GM21619 (cell line): Measurements from ENCODE around the gene TCHP.
"Not testable (repeated sequence)": the region's sequence is repeated elsewhere in the genome, so short reads cannot be mapped to it uniquely, and the experiment has no call there.

Experiments
- ATAC-seq: cut with Tn5 transposase; IDR thresholded peaks from one replicate; pipeline ENCODE4 v1.9.1; 2021; ENCODE audit not compliant: unreplicated experiment

Gene TCHP

DNA sequence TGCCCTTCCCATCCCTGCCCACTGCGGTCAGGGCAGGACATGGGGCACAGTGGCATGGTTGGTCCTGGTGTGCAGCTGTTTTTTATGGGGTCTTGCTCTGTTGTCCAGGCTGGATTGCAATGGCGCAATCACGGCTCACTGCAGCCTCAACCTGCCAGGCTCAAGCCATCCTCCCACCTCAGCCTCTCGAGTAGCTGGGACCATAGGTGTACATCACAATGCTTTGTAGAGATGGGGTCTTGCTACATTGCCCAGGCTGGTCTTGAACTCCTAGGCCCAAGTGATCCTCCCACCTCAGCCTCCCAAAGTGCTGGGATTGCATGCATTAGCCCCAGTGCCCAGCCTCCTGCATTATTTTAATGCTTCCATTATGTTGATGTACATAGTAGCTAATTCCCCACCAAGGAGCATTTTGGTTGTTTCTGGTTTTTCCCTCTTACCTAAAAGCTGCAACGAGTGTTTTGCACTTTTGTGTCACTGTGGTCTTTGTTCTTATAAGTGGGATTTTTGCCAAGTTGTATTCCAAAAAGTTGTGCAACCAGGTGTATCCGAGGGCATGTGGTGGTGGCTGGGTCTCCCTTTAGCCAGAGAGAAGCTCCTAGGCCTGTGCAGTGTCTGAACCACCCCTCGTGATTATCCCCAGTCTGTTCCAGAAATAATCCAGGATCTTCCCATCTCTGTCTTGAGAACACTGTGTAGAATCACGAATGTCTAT, 10.3 kb downstream of the TCHP start:
- ATAC-seq = no peak

DNA sequence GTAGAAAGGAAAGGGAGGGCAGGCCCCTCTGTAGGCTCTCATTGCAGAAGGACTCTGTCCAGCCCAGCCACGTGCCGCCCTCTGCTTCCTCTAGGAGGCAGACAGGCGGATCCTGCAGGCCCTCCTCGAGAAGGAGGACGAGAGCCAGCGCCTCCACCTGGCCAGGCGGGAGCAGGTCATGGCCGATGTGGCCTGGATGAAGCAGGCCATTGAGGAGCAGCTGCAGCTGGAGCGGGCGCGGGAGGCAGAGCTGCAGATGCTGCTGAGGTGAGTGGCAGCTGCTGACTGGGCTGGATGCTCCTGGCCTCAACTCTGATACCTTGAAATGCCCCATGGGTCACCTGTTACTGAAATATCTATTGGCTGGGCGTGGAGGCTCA, 10.9 kb downstream of the TCHP start:
- no peak for ATAC-seq

DNA sequence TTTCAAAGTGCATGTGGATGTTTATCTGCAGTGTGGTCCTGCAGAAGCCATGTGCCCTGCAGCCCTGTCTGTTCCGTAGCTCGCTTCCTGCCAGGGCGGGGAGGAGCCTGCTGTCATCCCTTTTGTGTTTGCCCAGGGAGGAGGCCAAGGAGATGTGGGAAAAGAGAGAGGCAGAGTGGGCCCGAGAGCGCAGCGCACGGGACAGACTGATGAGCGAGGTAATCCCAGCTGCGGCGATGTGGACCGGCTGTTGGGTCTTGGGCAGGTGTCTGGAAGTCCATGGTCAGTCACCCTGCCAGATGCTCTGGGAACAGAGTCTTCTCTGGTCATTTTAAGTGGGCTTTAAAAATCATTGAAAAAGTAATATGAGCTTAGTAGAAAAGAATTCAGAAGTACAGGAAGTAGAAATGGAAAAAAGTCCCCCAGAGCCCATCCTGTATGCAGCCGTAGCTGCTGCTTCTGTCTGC, 12.8 kb downstream of the TCHP start:
- no peak for ATAC-seq

DNA sequence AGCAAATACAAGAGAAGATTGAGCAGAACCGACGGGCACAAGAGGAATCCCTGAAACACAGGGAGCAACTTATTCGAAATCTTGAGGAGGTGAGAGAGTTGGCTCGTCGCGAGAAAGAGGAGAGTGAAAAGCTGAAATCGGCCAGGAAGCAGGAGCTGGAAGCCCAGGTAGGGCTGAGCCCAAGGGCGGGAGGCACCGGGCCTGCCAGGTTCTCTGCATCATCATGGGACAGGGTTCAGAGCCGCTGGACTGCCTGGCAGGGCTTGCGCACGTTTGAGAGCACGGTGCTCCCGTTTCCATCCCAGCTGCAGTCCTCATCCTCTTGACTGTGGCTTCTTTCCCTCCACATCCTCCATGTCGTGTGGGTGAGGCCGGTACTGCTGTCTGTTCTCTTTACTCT, 14.4 kb downstream of the TCHP start:
- no peak for ATAC-seq

DNA sequence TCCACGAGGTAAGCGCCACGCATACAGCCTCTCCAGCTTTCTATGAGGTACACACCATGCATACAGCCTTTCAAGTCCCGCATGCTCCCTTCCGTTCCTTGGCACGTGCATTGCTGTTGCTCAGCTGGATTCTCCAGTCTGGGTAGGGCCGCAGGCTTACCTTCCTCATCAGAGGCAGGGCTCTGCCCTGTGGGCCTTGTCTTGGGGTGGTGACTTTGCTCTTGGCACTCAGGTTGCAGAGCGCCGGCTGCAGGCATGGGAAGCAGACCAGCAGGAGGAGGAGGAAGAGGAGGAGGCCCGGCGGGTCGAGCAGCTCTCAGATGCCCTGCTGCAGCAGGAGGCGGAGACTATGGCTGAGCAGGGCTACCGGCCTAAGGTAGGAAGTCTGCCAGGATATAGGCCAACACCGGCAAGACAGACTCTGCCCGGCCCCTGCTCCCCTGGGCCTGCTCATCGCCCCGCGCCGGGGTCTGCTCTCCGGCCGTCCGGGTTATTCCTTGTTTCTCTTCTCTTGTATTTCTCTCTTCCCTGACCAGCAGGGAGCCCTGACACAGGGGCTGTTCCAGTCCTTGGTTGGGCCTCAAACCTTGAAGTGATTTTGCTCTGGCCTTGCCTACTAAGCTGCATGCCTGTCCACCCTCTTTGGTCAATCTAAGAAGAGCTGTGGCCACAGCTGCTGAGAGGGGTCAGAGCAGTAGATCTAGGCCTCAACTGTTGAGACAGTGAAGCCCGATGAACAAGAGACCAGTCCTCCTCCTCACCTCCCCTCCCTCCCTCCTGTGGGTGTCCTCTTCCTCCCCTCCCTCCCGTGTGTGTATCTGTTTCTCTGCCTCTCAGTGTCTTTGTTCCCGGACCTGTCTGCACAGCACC, 15.3 kb downstream of the TCHP start:
- no peak for ATAC-seq

DNA sequence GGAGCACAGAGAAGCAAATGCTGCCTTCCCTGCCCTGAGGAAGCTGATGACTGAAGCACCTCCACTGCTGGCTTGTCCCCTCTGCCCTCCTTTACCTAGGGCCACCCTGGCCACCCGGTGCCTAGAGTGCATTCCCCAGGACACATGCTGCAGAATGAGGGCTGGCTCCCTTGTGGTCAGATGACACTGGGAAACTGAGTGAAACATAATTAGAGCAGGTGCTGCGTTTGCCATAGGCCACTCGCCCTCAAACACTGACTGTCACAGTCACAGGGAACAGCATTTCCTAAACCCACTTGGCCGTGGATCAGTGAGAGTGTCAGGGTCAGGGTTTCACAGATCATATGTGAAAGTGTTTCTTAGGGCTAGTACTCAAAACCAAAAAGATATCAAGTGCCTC, 16.0 kb downstream of the TCHP start:
- no peak for ATAC-seq

DNA sequence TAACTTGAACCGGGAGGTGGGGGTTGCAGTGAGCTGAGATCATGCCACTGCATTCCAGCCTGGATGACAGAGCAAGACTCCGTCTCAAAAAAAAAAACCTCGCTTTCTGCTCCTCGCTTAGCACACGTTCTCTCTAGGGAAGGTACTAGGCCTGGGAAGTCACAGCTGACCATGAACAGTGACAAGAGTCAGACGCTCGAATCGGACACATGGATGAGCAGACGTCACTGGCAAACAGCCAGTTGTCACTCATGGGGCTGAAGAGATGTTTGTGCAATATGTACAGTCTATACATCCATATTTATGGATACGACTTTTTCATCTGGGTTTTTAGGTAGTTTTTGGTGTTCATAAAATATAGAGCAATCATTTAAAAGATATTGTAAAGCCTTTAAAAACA, 19.4 kb downstream of the TCHP start:
- ATAC-seq = no peak

DNA sequence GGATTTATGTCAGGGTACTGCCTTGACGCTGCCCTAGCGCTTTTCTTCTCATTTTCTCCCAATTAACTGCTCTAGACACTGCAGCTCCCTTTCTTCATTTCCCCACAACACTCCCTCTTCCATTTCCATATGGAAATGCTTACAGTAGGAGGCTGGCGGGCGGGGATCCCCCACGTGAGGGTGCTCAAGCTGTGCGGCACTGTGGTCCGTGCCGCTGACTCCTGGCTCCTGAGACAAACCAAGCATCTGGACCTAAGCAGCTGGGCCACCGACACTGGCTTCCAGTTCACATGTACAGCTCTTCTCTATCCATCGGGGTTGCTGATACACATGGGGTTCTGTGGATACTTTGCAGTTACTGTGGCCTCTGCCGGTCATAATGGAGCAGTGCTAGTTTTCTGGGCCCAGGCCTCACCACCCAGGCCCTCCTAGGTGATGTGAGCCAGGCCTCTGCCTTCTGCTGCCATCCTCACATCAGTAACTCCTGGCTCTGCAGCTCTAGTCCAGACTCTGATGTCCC, 20.2 kb downstream of the TCHP start:
- no peak for ATAC-seq

DNA sequence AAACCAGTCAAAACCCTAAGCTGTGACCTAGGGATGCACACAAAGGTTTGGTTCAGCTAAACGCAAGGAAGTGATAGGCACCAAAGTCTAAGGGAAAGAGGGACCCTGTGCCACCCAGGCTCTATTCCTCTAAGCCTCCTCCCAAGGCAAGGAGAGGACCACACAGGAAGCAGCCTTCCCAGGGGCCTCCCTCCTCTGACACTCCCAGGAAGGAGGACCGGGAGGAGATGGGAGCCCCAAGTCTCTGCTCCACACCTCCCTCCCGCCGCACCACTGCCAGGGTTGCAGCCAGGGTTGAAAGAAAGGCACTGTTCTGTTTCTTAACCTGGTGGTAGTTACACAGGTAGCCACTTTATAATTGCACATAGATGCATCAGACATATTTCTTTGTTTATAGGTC, 21.9 kb downstream of the TCHP start:
- ATAC-seq = no peak

DNA sequence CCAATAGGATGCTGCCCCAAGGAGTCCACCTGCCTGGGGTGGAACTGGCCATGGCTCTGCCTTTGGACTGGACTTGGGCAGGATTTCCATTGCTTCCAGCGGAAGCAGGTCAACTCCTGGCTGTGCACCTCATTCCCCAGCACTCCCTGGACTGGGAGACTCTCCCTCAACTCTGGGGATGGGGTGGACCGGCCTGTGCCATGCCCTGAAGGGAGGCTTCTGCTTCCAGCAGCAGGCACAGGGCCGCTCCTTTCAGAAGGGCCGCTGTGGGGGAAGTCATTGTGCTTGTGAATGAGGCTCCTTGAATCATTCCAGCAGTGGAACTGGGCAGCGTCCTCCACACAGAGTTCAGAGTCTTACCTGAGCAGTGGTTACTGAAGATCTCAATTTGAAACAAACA, 23.0 kb downstream of the TCHP start:
- ATAC-seq = no peak

DNA sequence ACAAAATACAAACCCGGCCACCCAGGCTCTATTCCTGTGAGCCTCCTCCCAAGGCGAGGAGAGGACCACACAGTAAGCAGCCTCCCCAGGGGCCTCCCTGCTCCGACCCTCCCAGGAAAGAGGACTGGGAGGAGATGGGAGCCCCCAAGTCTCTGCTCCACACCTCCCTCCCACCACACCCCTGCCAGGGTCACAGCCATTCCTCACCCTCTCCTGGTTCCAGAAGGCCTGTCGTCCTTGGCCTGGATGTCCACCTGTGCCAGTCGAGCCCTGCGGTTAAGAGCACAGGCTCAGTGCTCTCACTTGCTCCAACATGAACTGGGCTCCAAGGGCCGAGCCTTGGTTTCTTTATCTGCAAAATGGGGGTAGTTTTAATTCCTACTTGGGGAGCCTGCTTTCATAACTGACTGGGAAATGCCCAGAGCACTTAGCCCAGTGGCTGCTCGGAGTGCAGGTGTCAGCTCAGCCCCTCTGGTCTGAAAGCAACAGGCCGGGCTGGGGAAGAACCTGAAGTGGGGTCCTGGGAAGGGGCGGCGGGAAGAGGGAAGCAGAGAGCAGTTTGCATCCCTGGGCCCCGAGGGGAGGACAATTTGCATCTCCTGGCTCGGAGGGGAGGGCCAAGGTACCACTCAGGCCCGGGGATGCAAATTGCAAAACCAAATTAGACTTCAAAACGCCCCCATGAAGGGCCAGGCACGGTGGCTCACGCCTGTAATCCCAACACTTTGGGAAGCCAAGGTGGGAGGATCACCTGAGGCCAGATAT, 23.6 kb downstream of the TCHP start:
- no peak for ATAC-seq

DNA sequence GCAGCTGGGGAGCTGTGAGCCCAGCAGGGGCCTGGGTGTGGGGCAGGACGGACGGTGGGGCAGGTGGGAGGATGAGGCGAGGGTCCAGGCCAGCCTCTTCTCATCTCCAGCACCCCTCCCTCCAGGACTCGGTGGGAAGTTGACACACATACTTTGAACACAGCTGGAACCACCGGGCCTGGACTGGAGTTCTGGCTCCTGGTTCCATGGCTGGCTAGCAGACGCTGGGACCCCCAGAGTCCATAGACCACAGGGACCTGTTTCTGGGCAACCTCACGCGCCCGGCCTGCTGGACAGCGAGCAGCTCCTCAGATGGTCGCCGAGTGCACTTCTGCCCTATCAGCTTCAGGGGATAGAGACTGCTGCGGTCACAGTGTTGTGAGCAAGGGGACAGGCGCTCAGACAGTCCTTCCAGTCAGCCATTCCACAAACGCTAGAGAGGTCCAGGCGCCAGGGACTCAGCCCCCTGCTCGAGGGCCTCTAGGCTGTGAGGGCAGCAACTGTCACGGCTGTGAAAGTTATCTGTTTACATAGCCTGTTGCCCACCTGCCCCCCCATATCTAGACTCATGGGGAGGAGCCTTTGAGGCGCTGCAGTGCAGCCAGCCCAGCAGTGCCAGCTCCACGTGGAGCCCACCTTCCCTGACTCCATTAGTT, 25.2 kb downstream of the TCHP start:
- ATAC-seq = no peak

DNA sequence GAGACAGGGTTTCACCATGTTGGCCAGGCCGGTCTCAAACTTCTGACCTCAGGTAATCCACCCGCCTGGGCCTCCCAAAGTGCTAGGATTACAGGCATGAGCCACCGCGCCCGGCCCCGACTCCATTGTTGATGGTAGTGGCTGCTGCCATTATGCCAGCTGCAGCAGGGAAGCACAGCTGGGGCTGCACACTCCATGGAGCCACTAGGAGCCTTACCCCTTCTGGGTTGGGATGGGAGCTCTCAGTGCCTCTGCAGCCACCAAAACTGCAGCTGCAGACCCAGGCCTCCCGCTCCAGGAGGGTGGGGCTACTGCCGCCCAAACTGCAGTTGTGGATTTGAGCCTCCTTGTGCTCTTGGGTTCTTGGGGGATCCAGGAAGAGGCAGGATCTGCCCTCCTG, 25.9 kb downstream of the TCHP start:
- no peak for ATAC-seq

DNA sequence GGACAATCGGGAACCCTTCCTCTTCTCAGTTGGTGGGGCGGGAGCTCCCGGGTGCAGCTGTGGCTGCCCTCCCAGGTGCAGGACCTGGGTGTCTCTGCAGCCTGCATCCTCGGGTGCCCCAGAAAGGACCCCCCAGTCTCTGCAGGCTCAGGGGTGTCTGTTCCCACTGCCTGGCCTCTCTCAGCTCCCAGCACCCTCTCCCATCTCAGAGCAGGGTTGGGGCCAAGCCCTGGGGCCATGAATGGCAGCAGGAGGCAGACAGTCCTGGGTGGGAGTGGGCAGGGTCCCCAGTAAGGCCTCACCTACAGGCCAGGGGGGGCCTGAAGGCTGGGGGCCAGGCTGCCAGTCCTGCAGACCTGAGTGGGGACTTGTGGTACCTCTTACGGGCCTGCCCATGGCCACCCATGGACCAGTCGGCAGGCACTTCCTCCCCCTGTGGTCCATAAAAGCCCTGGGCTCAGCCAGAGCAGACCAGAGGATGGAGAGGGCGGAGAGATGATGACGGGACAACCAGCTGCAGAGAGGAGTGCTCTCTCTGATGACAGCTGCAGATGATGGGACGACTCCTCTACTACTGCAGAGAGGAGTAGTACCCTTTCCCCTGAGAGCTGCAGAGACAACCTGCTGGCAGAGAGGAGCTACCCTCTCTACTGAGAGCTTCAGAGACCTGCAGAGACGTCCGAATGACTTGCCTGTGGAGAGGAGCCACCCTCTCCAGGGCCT, 26.6 kb downstream of the TCHP start:
- no peak for ATAC-seq

DNA sequence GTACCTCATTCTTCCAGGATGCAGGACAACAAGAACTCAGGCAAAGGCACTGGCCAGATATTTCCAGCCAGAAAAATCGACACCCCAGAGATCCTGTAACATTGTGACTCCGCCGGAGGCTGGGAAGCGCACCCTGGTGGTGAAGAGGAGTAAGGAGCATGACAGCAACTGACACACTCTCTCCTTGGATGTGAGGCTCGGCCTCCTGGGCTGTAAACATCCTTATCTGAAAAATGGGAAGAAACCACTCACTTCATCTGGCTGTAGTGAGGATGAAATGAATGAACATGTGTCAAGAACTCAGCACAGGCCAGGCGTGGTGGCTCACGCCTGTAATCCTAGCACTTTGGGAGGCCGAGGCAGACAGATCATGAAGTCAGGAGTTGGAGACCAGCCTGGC, 27.5 kb downstream of the TCHP start:
- ATAC-seq = no peak

DNA sequence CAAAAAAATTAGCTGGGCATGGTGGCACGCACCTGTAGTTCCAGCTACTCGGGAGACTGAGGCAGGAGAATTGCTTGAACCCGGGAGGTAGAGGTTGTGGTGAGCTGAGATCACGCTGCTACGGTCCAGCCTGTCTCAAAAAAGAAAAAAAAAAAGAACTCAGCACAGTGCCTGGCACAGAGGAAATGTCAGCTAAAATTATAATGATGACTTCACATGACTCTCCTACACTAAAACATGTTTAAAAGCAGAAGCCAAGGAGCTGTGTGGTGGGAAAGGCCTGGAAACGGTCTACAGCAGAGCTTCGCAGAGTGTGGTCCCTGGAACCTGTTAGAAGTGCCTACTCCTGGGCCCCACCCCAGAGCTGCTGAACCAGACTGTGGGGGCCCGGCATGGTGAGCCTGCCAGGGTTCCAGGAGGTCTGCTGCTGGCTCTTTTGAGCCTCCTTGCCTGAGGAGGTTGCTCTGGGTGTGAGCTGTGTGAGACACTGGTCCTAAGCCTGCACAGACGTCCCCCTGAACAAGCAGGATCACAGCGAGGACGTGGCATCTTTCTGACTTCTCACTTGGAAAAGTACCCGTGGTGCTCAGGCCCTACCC, 28.1 kb downstream of the TCHP start:
- ATAC-seq = no peak

DNA sequence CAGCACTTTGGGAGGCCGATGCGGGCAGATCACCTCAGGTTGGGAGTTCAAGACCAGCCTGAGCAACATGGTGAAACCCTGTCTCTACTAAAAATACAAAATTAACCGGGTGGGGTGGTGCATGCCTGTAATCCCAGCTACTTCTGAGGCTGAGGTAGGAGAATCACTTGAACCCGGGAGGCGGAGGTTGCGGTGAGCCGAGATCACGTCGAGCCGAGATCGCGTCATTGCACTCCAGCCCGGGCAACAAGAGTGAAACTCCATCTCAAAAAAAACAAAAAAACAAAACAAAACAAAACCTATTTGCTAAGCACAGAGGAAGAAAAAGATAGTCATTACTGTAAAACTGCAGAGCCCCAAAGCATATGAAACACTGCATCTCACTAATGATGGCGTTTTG, 29.3 kb downstream of the TCHP start:
- ATAC-seq = not testable (repeated sequence)

DNA sequence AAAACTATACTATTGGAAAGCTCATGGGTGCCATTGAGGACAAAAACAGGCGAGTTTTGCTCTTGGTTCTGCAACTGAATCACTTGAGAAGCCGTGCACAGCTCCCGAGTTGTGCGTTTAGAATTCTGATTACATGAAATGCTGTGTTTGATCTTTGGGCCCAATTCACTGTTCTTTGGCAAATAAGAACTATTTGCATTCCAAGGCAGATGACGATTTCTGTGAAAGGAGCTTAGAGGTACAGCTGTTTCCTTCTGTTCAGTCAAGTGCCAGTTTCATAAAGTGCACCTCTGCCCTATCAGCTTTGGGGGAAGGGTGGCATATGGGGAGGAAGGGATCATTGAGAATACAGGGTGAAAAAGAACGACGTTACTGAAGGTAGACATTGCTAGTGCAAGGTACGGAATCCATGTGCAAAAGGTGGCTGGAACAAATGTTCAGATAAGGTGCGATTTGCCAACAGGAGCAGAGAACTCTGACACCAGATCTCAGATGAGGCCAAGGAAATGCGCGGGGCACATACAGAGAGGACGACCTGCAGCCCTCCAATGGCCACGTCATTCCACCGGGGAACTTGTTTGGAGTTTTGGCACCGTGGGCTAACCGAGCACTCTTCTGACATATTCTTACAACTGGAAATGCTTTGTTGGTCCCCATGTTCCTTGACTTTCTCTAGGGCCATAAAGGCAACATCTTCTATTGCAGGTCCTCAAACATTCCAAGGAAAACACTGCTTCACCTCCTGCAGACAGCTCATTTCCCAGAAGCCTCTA, 30.1 kb downstream of the TCHP start:
- ATAC-seq = no peak

DNA sequence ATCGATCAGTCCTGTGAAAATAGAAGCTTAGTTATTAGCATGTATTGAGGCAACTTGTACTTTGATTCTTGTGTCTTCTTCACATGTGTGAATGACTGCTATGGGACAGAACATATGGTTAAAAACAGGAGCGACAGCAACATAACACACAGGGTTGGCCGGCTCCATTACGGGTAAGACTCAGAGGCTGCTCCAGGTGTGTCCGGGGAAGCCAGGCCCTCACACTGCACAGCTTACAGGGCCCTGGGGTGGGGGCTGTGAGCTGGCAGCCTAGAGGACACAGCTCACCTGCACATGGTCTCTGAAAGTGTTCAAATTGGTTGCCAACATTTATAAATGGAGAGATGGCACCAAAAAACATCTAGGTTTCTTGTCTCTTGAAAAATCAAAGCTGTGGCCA, 31.1 kb downstream of the TCHP start:
- ATAC-seq = no peak
